ENCODE results near the gene RIN2. TPM values are rescaled to one million over a fixed set of nuclear protein-coding genes. Genes with fewer than 3 reads are reported as not detected.
A peak's percentile ranks its signal among the peaks of the same experiment; 100 is the strongest.

RIN2 gene
- total and polyA plus RNA-seq, 2 of the 13 experiments (the other 11 are each of a cell fraction or from before 2014, with no cell fraction given) = 2.5 to 5.1 TPM

DNA sequence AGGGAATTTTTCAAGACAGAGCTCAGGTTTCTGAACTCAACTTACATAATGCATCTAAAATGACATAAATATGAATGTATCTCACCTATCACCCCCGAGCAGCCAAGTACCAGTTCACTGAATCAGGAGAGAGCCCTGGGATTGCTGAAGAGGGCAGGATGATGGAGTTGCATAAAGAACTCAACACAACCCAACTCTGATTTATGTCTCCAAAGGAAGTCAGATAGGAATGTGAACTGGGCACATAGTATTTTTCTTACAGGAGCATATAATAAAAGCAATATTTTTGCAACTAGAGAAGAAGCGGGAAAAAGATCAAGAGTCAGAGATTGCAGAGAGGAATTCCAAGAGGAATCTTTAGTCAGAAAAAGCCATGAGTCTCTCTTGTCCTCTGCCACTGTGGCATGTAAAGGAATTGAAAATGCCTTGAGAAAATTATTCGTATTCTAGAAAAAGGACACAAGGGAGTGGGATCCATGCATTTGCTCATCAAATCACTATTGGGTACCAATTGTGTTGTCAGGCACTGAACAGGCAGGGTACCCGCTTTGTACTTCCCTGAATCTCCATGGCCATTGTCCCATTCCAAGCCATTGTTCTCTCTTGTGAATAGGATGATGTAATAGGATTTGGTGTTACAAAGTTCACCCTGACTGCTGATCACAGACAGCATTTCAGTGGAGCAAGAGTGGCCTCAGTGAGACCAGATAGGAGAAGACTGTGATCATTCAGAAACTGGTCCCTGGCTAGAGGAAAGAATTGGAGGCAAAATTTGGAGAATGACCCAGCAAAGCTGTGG lies 16.3 kb downstream of the RIN2 start (continued):
- TF ChIP-seq ATF4 (CRISPR knock-in tag; IDR thresholded peaks at IDR 0.05) (peak in 1 of 2 experiments; percentile 92; a peak in 2 of 4 replicates), RXRB (CRISPR knock-in tag; IDR thresholded peaks at IDR 0.05; ENCODE audit: borderline replicate concordance) (0 out of 2 replicates have a peak, but pooled peaks have one; percentile 55), ZNF644 (CRISPR knock-in tag; IDR thresholded peaks at IDR 0.05; ENCODE audit: low read depth) (peak; percentile 64; the same call in 1 of the 2 replicates), ZMYM4 (CRISPR knock-in tag; IDR thresholded peaks at IDR 0.05) (0 out of 2 replicates have a peak, but pooled peaks have one; percentile 25), TEAD3 (CRISPR knock-in tag; optimal IDR thresholded peaks at IDR 0.05; ENCODE audit: borderline replicate concordance) (peak; percentile 73), SMAD3 (CRISPR knock-in tag; IDR thresholded peaks at IDR 0.05) (0 out of 2 replicates have a peak, but pooled peaks have one; percentile 30), SOX13 (IDR thresholded peaks at IDR 0.05) (peak; percentile 99), SOX13 (CRISPR knock-in tag; conservative IDR thresholded peaks at IDR 0.05 in 1 of 2, IDR thresholded peaks at IDR 0.05 in 1 of 2) (peak in 1 of 2 experiments; percentile 100; a peak in 2 of 4 replicates), ZBTB49 (CRISPR knock-in tag; IDR thresholded peaks at IDR 0.05; ENCODE audit: borderline replicate concordance) (no peak), NKX3-1 (CRISPR knock-in tag; IDR thresholded peaks at IDR 0.05) (no peak)
- TF ChIP-seq, protein P1, sequence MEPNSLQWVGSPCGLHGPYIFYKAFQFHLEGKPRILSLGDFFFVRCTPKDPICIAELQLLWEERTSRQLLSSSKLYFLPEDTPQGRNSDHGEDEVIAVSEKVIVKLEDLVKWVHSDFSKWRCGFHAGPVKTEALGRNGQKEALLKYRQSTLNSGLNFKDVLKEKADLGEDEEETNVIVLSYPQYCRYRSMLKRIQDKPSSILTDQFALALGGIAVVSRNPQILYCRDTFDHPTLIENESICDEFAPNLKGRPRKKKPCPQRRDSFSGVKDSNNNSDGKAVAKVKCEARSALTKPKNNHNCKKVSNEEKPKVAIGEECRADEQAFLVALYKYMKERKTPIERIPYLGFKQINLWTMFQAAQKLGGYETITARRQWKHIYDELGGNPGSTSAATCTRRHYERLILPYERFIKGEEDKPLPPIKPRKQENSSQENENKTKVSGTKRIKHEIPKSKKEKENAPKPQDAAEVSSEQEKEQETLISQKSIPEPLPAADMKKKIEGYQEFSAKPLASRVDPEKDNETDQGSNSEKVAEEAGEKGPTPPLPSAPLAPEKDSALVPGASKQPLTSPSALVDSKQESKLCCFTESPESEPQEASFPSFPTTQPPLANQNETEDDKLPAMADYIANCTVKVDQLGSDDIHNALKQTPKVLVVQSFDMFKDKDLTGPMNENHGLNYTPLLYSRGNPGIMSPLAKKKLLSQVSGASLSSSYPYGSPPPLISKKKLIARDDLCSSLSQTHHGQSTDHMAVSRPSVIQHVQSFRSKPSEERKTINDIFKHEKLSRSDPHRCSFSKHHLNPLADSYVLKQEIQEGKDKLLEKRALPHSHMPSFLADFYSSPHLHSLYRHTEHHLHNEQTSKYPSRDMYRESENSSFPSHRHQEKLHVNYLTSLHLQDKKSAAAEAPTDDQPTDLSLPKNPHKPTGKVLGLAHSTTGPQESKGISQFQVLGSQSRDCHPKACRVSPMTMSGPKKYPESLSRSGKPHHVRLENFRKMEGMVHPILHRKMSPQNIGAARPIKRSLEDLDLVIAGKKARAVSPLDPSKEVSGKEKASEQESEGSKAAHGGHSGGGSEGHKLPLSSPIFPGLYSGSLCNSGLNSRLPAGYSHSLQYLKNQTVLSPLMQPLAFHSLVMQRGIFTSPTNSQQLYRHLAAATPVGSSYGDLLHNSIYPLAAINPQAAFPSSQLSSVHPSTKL (CRISPR knock-in tag; IDR thresholded peaks at IDR 0.05) = peak; percentile 65; the same call in 1 of the 2 replicates

Measured in HepG2 (cell line).